Urothelium cell line (cell line): Measurements from ENCODE around the gene DPP8.
"Not testable (repeated sequence)": the region's sequence is repeated elsewhere in the genome, so short reads cannot be mapped to it uniquely, and the experiment has no call there.

Source experiments
- DNase-seq: peaks from one replicate; pipeline ENCODE4 v3.0.0; 2011; ENCODE audit warnings: low spot score, mixed read lengths
- FAIRE-seq: peaks from 2 replicates; lab custom pipeline; 2011; peaks lifted over from hg19 to GRCh38; lab: Jason Lieb, UNC

Gene DPP8

DNA sequence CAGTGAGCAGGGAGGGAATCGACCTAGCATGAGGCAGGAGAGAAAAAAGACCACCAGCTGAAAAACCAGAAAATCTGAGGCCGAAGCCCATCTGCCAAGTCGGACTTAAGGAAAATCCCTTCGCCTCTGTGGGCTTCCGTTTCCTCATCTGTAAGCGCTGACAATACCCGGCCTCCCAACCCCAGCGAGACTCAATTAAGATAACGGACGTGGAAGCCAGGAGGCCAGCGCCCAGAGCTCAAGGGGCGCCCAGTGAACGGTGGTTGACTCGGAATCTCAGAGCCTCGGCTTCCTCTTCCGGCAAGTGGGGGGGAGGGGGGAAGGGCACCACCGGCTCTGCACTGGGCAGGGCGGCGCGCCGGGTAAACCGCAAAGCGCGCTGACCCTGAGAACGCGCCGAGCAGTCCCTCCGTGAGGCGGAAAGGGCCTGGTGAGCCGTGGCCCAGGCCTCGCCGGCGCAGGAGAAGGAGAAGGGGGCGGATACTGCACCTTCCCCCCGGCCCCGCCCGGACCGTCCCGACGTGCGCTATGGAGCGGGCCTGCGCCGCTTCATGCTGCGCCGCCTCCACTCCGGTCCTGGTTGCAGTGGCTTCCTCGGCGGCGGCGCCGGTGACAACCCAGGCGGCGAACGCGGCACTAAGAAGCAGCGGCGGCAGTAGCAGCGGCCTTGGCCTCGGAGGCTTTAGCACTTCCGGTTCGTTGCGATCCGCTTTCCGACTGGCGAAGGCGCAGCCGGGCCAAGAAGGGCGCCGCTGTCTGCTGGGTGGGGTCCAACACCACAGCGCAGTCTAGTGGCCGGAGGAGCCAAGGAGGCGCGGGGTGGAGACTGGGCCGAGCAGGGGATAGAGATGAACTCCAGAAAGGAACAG, at the start of gene DPP8:
Gene DPP8, minus strand, starts transcription at position 693 of the 869 bp plus-strand sequence. CDS start 5,136 bp downstream, outside the sequence.
- FAIRE-seq (peak; percentile 98), DNase-seq (peak; percentile 97)

DNA sequence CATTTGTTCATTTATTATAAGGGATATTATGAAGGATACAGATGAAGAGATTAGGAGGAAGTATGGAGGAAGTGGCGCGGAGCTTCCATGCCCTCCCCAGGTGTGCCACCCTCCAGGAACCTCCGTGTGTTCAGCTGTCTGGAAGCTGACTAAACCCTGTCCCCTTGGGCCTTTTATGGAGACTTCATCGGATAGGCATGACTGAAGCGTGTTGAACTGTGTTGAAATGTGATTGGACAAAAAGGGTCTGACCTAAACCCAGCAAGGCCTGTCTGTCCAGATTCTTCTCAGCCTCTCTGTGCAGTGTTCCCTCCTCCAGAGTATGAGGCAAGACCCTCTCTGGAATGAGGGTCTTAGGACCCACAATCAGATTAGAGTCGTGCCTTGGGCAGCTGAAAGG, 44.4 kb upstream of the DPP8 start:
- FAIRE-seq (no peak), DNase-seq (no peak)

DNA sequence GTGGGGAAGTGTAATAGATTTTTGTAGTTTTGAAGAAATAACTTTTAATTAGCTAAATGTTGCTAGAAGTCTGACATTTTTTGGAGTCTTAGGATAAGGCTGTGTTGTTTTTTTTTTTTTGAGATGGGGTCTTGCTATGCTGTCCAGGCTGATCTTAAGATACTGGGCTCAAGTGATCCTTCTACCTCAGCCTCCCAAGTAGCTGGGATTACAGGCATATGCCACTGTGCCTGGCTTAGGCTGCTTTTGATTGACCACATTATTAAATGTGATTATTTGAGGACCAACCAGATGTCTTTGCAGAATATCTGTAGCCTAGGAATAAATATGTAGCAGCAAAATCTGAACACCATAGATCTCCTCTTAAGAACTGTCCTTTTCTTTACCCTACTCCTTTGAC, 42.5 kb upstream of the DPP8 start:
- no peak for FAIRE-seq
- no peak for DNase-seq

DNA sequence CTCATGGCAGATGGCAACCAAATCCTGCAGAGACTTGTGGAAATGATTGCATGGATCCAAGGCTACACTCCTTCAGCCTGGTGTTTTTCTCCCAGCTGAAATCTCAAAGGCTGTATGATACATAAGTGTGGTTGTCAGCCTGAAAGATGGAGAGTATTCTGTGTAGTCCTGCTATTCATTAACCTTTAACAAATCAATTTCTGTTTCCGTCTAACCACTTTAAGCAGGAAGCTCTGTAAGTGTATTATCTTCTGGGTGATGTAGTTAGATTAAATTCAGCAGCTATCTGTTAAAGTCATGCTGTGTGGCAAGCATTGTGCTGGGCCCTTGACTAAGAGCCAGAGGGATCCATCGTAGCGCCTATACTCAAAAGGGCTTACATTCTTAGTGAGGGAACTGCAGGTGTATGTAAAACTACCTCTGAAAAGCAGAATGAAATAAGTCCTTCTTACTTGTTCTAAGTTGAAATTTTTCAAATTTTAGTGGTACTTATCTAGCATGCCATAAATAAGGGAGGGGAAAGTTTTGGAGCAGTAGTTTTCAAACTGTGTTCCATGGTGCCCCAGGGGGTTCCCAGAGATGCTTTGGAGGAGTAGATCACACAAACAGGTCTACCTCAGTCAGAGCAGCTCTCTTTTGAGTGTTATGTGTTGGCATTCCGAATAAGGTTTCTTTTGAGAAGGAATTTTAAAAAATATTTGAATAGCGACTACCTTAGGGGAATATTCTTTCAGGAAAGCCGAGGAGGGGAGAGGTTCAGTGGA, 41.7 kb upstream of the DPP8 start:
- no peak for FAIRE-seq
- no peak for DNase-seq

DNA sequence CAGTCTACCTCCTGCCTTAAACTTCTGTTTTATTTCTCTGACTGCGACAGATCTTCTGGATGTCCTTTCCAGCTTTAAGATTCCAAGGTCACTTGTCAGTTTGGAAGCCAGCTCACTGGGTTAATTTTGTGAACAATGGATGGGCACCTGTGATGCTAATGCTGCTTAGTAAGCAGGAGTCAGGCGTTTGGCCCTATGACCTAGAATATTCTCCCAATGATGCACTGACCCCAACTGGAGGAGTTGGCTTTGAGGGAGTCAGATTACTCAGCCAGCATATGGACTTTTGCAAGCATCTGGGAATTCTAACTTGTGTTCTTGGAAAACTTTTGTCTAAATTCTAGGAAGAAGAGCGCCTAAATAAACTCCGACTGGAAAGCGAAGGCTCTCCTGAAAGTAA, 40.8 kb upstream of the DPP8 start:
- no peak for DNase-seq
- FAIRE-seq: no peak

DNA sequence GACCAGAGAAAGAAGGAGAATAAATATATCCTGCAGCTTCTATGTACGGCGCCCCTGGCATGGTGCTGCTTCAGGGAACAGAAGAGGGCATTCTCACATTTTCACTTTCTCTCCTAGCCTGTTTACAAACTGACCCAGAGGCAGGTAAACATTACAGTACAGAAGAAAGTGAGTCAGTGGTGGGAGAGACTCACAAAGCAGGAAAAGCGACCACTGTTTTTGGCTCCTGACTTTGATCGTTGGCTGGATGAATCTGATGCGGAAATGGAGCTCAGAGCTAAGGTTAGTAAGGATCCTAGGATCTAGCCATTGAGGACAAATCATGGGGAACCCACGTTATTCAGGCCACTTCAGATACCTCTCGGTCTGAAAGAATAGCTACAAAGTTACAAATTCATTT, 39.1 kb upstream of the DPP8 start:
- FAIRE-seq (no peak), DNase-seq (no peak)

DNA sequence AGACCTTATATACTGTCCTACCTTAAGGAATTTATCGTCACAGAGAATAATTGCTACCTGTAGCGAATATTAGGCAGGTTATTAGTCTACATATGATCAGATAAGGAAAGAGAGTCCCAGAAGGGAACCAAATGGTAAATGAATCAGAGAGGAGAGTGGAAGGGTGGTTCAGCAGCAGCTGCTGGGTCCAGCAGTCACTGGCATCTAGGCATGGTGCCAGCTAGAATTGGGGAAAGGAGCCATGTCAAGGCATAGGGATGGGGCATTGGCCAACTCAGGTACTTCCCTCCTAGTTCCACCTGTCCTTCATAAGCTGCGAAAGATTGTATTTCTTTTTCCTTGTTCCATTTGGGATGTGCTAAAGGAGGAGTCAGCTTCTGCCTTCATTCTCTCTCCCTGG, 36.2 kb upstream of the DPP8 start:
- FAIRE-seq (no peak), DNase-seq (no peak)

DNA sequence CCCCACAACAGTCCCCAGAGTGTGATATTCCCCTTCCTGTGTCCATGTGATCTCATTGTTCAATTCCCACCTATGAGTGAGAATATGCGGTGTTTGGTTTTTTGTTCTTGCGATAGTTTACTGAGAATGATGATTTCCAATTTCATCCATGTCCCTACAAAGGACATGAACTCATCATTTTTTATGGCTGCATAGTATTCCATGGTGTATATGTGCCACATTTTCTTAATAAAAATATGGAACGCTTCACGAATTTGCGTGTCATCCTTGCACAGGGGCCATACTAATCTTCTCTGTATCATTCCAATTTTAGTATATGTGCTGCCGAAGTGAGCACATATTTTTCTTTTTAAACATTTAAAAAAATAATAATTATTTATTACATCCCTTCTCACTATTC, 35.4 kb upstream of the DPP8 start:
- FAIRE-seq, DNase-seq: not testable (repeated sequence)

DNA sequence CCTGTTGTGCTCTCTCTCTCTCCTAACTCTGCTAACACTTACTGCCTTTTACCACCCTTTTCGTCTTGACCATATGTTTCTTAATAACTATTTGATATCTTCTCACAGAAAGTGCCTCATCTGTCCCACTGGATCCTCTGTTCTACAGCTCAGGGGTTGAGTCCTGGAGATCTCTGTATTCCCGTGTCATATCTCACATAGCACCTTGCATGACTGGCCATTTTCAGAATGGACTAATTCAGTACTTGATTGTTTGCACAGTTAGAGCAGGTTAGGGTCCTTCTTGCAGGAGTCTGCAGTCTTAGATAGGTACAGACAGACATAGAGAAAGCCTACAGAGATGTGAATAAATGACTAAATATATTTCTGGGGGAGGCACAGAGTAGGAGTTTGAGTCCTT, 33.7 kb upstream of the DPP8 start:
- no peak for DNase-seq
- FAIRE-seq: no peak

DNA sequence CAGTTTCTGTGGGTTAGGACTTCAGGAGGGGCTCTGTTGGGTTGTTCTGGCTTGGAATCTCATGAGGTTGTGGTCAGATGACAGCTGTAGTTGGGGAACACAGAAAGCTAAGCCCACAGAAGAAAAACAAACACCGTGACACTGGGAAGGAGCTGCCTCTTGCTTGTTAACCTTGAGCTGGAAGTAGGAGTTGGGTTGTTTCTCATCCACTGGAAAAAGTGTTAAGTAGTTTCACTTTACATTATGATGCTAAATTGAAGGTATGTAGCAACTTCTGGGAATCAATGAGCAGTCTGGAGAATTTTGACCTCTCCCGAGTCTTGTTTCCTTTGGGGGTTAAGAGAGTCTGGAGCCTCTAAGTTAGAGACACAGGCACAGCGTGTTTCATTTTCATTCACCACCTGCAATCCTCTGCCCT, 33.2 kb upstream of the DPP8 start:
- FAIRE-seq: no peak
- no peak for DNase-seq

DNA sequence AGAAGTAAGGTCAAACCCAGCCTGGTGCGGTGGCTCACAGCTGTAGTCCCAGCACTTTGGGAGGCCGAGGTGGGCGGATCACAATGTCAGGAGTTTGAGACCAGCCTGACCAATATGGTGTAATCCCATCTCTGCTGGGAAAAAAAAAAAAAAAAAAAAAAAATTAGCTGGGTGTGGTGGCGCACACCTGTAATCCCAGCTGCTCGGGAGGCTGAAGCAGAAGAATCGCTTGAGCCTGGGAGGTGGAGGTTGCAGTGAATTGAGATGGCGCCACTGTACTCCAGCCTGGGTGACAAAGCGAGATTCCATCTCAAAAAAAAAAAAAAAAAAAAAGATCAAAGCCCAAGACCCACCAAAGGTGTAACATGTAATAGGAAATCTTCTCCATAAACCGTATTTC, 31.8 kb upstream of the DPP8 start:
- DNase-seq: not testable (repeated sequence)
- peak; percentile 20 for FAIRE-seq

DNA sequence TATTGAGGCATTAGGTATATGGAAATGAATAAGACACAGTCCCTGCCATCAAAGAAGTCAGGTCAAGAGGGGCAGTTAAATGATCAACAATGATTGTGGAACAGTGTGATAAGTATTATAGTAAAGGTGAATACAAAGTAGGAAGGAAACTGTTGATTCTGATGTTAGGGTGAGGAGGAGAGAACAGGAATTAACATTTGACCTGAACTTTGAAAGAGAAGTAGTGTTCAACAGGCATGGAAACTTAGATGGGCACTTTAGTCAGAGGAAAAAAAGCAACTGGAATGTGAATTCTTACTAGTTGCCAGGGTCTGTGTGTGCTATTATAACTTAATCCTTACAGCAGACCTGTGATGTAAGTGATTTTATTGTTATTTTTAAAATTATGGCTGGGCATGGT, 30.4 kb upstream of the DPP8 start:
- FAIRE-seq: no peak
- DNase-seq: no peak

DNA sequence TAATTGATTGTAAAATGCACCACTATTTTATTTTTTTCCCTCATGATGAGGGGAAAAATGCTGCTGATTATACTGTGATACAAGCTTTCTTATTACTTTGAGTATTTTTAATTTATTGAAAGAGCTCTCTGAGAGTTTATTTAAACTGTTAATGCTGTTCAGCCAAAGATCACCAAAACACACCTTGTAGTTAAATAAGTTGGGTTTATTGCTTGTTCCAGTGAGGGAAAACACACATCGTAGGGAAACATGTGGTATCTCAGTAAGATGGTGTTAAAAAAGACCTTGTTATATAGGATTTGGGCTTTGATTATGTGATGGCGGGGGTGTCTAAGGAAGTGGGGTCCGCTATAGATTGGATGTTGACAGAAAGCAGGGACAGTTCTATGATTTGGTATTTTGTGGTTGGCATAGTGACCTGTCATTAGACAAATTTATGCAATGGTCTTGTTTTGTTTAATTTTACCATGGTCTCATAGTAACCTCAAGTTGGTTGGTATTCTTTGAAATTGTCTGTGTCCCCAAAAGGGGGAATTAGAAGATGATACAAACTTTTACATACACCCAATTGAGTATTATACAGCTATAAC, 23.8 kb upstream of the DPP8 start:
- DNase-seq: no peak
- no peak for FAIRE-seq

DNA sequence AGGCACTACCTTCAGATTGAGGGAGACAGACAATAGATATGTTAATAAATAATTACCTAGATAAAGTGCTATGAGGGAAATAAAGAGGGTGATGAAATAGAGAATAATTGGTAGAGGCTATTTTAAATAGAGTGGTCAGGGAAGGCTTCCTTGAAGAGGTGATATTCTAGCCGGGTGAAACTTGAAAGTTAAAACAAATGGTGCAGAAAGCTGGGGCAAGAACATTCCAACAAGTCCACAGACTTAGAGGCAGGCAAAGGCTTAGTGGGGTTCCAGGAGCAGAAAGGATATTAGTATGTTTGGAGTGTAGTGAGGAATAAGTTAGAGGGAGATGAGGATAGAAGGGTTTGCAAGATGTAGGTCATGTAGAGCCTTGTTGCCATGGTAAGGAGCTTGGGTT, 22.8 kb upstream of the DPP8 start:
- FAIRE-seq (no peak), DNase-seq (no peak)

DNA sequence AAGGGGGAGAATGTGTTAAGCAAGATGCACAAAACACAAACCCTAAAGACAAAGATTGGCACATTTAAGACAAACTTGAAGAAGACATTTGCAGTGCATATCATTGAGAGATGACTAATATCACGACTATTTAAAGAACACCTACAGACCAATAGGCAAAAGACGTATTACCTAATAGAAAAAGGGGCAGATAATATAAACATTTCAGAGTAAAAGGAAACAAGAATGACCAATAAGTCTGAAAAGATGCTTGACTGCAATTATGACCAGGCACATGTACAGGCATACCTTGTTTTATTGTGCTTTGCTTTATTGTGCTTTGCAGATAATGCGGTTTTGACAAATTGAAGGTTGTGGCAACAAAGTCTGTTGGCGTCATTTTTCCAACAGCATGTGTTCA, 17.7 kb upstream of the DPP8 start:
- FAIRE-seq (no peak), DNase-seq (no peak)

DNA sequence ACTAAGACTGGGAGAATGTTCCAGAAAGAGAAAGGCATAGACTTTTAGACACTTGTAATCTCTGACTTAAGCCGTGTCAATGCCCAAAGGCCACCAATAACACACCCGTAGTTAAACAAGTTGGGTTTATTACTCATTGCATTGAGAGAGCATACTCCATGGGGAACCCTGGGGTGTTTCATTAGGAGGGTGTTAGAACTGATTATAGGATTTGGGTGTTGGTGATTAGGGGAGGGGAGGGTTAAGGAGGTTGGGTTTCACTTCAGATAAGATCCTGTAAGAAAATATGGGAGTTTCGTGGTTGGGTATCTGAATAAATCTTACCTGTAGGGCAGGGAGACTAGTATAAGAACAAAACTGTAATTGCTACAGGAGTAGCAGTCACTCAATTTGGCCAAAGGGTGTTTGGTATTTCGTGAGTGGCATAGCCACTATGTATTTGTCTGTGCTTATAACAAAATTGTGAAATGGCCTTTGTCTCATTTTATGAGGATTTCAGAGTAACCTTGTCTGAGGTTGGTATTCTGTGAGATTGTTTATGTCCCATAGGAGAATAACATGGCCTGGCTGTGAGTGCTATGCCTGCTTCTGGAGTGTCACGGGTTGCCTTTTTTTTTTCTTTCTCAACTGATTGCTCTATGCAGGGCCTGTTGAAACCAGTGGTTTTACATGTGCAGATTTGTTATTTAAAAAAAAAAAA, 15.7 kb upstream of the DPP8 start:
- FAIRE-seq: no peak

DNA sequence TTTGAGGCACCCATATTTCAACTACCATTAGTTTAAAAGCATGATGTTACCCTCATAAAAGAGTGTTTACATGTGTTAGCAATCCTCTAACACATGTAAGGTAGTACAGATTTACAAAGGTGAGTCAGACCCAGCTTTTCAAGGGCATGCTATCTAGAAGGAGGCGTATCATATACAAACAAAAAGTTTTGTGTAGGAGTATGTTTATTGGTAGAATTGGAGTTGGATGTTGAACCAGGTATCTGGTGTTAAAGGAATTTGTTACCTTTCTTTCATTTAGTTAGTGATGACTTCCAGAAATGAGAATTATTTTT, 15.2 kb upstream of the DPP8 start:
- FAIRE-seq: no peak
- no peak for DNase-seq

More for the DNA sequence above, 15.7 kb upstream of the DPP8 start:
- no peak for DNase-seq

DNA sequence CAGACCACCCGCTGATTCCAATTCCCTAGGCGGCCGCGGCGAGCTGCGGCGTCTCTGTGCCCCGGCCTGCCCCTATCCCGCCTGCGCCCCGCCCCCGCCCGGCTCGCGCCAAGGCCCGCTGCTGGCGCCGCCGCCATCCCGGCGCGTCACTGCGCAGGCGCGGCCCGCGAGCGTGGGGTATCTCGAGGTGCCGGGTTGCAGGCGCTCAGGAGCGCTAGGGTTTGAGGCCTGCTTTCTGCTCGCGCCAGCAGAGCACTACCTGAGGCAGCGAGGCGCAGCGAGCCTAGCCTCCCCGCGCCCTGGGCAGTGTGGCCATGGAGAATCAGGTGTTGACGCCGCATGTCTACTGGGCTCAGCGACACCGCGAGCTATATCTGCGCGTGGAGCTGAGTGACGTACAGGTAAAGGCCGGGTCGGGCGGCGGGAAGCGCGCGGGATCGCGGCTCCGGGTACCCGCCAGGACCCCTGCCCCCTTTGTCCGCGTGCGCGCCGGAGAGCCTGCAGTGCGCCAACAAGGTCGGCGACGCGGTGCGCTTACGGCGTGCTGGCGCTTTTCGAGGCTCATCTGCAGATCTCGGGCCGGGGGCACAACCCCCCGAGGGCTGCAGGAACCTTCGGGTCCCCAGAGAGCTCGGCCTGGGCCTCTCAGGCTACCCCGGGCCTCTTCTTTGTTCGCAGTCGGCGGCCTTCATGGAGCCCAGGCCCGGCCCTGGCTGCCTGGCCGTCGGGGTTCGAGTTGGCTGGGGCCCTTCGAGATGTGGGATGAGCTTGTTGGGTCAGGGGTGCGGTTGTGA, 13.0 kb upstream of the DPP8 start, which contains the start of gene HACD3:
Gene HACD3, plus strand, starts transcription at position 146 of the 794 bp plus-strand sequence. Its CDS starts 169 bp downstream, at position 315.
- FAIRE-seq (peak; percentile 82), DNase-seq (peak; percentile 99)

DNA sequence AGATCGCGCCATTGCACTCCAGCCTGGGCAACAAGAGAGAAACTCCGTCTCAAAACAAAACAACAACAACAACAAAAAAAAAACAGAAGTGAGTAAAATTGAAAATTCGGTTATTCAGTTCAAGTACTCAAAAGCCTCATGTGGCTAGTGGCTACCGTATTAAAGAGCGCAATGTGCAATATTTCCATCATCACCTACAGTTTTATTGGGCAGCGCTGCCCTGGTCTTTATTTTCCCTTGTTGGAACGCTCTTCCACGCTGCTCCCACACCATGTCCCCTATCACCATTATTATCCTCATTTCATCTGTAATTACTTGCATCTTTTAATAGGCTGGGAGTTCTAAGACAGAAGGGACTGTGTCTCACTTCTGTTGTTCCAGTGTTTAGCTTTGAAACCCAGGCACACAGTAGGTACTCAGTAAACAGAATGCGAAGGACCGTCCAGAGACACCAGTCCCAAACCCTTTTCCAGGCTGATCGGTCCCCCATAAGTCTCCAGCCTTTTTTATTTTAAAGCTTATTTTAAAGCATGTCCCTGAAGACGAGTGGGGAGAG, 12.4 kb upstream of the DPP8 start:
- DNase-seq (no peak), FAIRE-seq (no peak)

DNA sequence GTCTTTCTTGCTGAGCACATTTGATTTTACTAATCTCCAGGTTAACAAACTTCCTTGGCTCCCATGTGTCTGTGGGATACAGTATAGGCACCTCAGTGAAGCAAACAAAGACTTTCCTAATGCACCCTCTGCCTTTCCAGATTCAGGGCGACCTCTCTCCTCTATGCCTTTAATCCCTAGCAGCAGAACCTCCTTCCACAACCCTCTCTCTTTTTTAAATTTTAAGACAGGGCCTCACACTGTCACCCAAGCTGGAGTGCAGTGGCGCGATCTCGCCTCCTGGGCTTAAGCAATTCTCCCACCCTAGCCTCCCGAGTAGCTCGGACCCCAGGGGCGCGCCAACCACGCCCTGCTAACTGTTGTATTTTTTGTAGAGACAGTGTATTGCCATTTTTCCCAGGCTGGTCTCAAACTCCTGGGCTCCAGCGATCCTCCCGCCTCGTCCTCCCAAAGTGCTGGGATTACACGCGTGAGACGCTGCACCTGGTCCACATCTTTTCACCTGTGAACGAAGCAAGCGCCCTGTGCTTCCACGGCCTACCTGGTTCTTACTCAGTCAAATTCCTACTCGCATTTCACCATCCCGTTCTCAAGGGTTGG, 11.1 kb upstream of the DPP8 start:
- FAIRE-seq (no peak), DNase-seq (no peak)
